Adrenal gland (tissue), 12 donors: ENCODE data around the gene ENTPD8. TPM values are rescaled to one million over a fixed set of nuclear protein-coding genes. Genes with fewer than 3 reads are reported as not detected.

Experiments used
- DNase-seq, 7 donors: peaks; one replicate each; pipeline ENCODE4 v3.0.0-alpha.2; 2019 to 2020
- H3K27ac ChIP-seq, 5 donors: fragments of 200-600 bp; sonication (generic) in 4 of 5; 1 replicate in 3 of 5; 2 replicates in 2 of 5; pipeline versions ENCODE4 v1.5.1 to v1.8.0; 2016 to 2020; ENCODE audit warnings: mild to moderate bottlenecking in 1 of 5
- H3K27me3 ChIP-seq: fragments of 200-600 bp; 2 replicates; pipeline ENCODE4 v1.8.0; 2021
- H3K36me3 ChIP-seq, 2 donors: fragments of 200-600 bp; replicated peaks in 1 of 2; 1 replicate in 1 of 2; 2 replicates in 1 of 2; pipeline versions ENCODE4 v1.5.1 to v1.8.0; 2018 to 2022
- H3K4me1 ChIP-seq, 2 donors: fragments of 200-600 bp; replicated peaks in 1 of 2; 1 replicate in 1 of 2; 2 replicates in 1 of 2; pipeline versions ENCODE4 v1.5.1 to v1.8.0; 2018 to 2021
- H3K4me3 ChIP-seq, 4 donors: fragments of 200-600 bp; sonication (generic) in 3 of 4; one replicate each; pipeline ENCODE4 v1.5.1; 2016 to 2018
- H3K9me3 ChIP-seq, 3 donors: fragments of 200-600 bp; sonication (generic) in 1 of 3; replicated peaks in 1 of 3; 1 replicate in 2 of 3; 2 replicates in 1 of 3; pipeline versions ENCODE4 v1.5.1 to v1.8.0; 2016 to 2021
- CTCF ChIP-seq, 6 experiments: fragments of 450-650 bp in 4 of 6; fragments of 200-600 bp in 2 of 6; sonication (generic) in 1 of 6; IDR thresholded peaks; 1 replicate in 5 of 6; 2 replicates in 1 of 6; pipeline versions ENCODE4 v1.5.1 to v1.8.0; 2016 to 2021; ENCODE audit warnings: antibody characterized with exemption in 6 of 6, mild to moderate bottlenecking in 2 of 6, moderate library complexity in 1 of 6
- POLR2A ChIP-seq, 2 donors: fragments of 450-650 bp; IDR thresholded peaks; one replicate each; pipeline ENCODE4 v1.6.1; 2017; ENCODE audit warnings: antibody characterized with exemption in 2 of 2, mild to moderate bottlenecking in 2 of 2, moderate library complexity in 1 of 2
- WGBS, 4 donors: extraction: QIAGEN DNeasy Blood & Tissue Kit in 2 of 4; methylation state at CpG; one replicate each; pipeline versions ENCODE4 v1.1.5 to v1.1.7; 2013 to 2017; 5-methylcytosine and 5-hydroxymethylcytosine counted together
- intact Hi-C, 2 donors: fragments of 100-400 bp; cut with DNase I; formaldehyde crosslinking; loops; one replicate each; pipeline versions ENCODE4 v1.14.1 to v1.15.0; 2022 to 2023
- microRNA-seq, 3 donors: library from miRNA; unstranded; fragments of <30 nt; microRNA quantifications; one replicate each; pipeline ENCODE4, GENCODE V29; 2017 to 2020
- polyA plus RNA-seq, 3 donors: library from polyadenylated mRNA; stranded (reverse); fragments of 200-250 nt in 2 of 3; fragments of 350-450 nt in 1 of 3; fragmentation: Illumina TruSeq in 1 of 3; extraction: RNeasy Lipid Tissue Mini Kit (QIAGEN cat#74804) in 1 of 3; gene quantifications; one replicate each; pipeline ENCODE4 v1.2.3, GENCODE V29; 2013 to 2014
- total RNA-seq, 9 donors: library from RNA; depleted of rRNA in 4 of 9; stranded (reverse); fragments of >200 nt in 4 of 9; fragments of 120-200 nt in 1 of 9; fragmentation: NEBNext Ultra II Directional in 1 of 9; extraction: Animal tissue kit (Norgen Biotek cat#: 25700) in 1 of 9; gene quantifications; one replicate each; pipeline versions ENCODE4 v1.1.0 to v1.2.4, GENCODE V29; 2013 to 2023
- donor health status: healthy with polysubstance abuse.
- donor health status: Bipolar disorder and iron deficiency.
- donor health status: DM: yes; HTN: yes; CAD: no.
- donor health status: DM: no; HTN: no; CAD: no.
- donor health status: DM: no; HTN: no; CAD: no.
- donor health status: DM: yes; HTN: yes; CAD: no.

The ENTPD8 gene
- total and polyA plus RNA-seq, 12 donors = 0.14 to 0.20 (median 0.17) TPM; not detected in 6

GRCh38 chr9:137385061-137385655 lies 56.0 kb downstream of the ENTPD8 start:
- no peak for DNase-seq
- WGBS, 4 donors = 95 to 98% (median 96%) methylated on average over 18 to 26 of the region's 26 CpGs
- intact Hi-C loops = no loop called here
- Histone ChIP-seq H3K27me3 (no peaks in the 10 kb centered on the region), H3K9me3 (no peaks in the 10 kb centered on the region), H3K36me3 (no peaks in the 10 kb centered on the region), H3K4me3 (no peak overlapping the region), H3K27ac (no peak overlapping the region), H3K4me1 (peaks cover 0 to 6% of the 10 kb centered on the region in 2 donors)
- TF ChIP-seq CTCF (IDR thresholded peaks at IDR 0.05) (no peak), POLR2A (IDR thresholded peaks at IDR 0.05) (no peak)

Small RNAs within 50 kb of the gene (microRNA-seq; reads per million reads assigned to microRNA genes)
- gene MIR7114 = 0.89 to 1.1 (median 1.1) reads per million in 3 donors

Other genes with a start within 250 kb of the ENTPD8 start
- gene TPRN, start 240.6 kb downstream of the ENTPD8 start, total RNA-seq = 10 to 100 TPM in 5 of 9 donors, 1 to 10 TPM in 4; 5.0 to 23.5 (median 10.7) TPM
- 1 to 10 TPM; 1.4 to 7.6 (median 3.4) TPM for gene TPRN, start 240.6 kb downstream of the ENTPD8 start, polyA plus RNA-seq
- 10 to 100 TPM; 32.7 to 48.4 (median 42.3) TPM for gene TMEM203, start 235.7 kb downstream of the ENTPD8 start, total RNA-seq
- 10 to 100 TPM; 21.7 to 30.2 (median 28.4) TPM for gene TMEM203, start 235.7 kb downstream of the ENTPD8 start, polyA plus RNA-seq
- gene NDOR1, start 235.7 kb downstream of the ENTPD8 start, total RNA-seq = 10 to 100 TPM in 7 of 9 donors, 1 to 10 TPM in 2; 4.5 to 21.4 (median 13.5) TPM
- 10 to 100 TPM in 2 of 3 donors, 1 to 10 TPM in 1; 1.6 to 36.4 (median 14.9) TPM for gene NDOR1, start 235.7 kb downstream of the ENTPD8 start, polyA plus RNA-seq
- 10 to 100 TPM in 4 of 9 donors, 1 to 10 TPM in 5; 1.1 to 33.8 (median 8.9) TPM for gene RNF208, start 219.1 kb downstream of the ENTPD8 start, total RNA-seq
- gene RNF208, start 219.1 kb downstream of the ENTPD8 start, polyA plus RNA-seq = 10 to 100 TPM in 2 of 3 donors, 1 to 10 TPM in 1; 1.2 to 90.5 (median 36.5) TPM
- gene CYSRT1, start 216.2 kb downstream of the ENTPD8 start, total RNA-seq = 1 to 10 TPM in 6 of 9 donors, under 1 TPM in 3; 0.56 to 4.6 (median 1.2) TPM
- gene CYSRT1, start 216.2 kb downstream of the ENTPD8 start, polyA plus RNA-seq = 1 to 10 TPM in 2 of 3 donors, not detected in 1; 2.5 to 3.4 TPM
- under 1 TPM in 1 of 9 donors, not detected in 8; 0.06 TPM for gene RNF224, start 213.9 kb downstream of the ENTPD8 start, total RNA-seq
- not detected for gene RNF224, start 213.9 kb downstream of the ENTPD8 start, polyA plus RNA-seq
- gene SLC34A3, start 210.5 kb downstream of the ENTPD8 start, total RNA-seq = not detected
- gene SLC34A3, start 210.5 kb downstream of the ENTPD8 start, polyA plus RNA-seq = not detected
- 100 to 1,000 TPM in 7 of 9 donors, 10 to 100 TPM in 2; 69.9 to 362 (median 144) TPM for gene TUBB4B, start 200.1 kb downstream of the ENTPD8 start, total RNA-seq
- gene TUBB4B, start 200.1 kb downstream of the ENTPD8 start, polyA plus RNA-seq = 100 to 1,000 TPM; 105 to 211 (median 200) TPM
- gene STPG3, start 190.1 kb downstream of the ENTPD8 start, total RNA-seq = 1 to 10 TPM in 1 of 9 donors, under 1 TPM in 1, not detected in 7; 0.25 to 3.1 TPM
- gene STPG3, start 190.1 kb downstream of the ENTPD8 start, polyA plus RNA-seq = under 1 TPM in 1 of 3 donors, not detected in 2; 0.32 TPM
- gene NELFB, start 186.0 kb downstream of the ENTPD8 start, total RNA-seq = 10 to 100 TPM; 20.6 to 56.3 (median 38.5) TPM
- gene NELFB, start 186.0 kb downstream of the ENTPD8 start, polyA plus RNA-seq = 10 to 100 TPM; 10.9 to 48.3 (median 19.6) TPM
- 10 to 100 TPM in 5 of 9 donors, 1 to 10 TPM in 4; 1.1 to 21.5 (median 11.9) TPM for gene TOR4A, start 163.6 kb downstream of the ENTPD8 start, total RNA-seq
- gene TOR4A, start 163.6 kb downstream of the ENTPD8 start, polyA plus RNA-seq = 1 to 10 TPM in 2 of 3 donors, under 1 TPM in 1; 0.49 to 1.4 (median 1.3) TPM
- 10 to 100 TPM in 1 of 9 donors, 1 to 10 TPM in 8; 1.1 to 11.2 (median 3.5) TPM for gene NRARP, start 139.1 kb downstream of the ENTPD8 start, total RNA-seq
- gene NRARP, start 139.1 kb downstream of the ENTPD8 start, polyA plus RNA-seq = 1 to 10 TPM in 2 of 3 donors, under 1 TPM in 1; 0.59 to 1.4 (median 1.1) TPM
- gene EXD3, start 18.2 kb downstream of the ENTPD8 start, total RNA-seq = 10 to 100 TPM in 7 of 9 donors, 1 to 10 TPM in 2; 8.5 to 38.6 (median 20.3) TPM
- gene EXD3, start 18.2 kb downstream of the ENTPD8 start, polyA plus RNA-seq = 100 to 1,000 TPM in 1 of 3 donors, 10 to 100 TPM in 1, 1 to 10 TPM in 1; 1.2 to 111 (median 41.0) TPM
- gene NOXA1, start 18.0 kb downstream of the ENTPD8 start, total RNA-seq = 10 to 100 TPM in 2 of 9 donors, 1 to 10 TPM in 7; 2.9 to 12.6 (median 9.1) TPM
- gene NOXA1, start 18.0 kb downstream of the ENTPD8 start, polyA plus RNA-seq = 10 to 100 TPM in 2 of 3 donors, not detected in 1; 23.5 to 50.7 TPM
- gene NSMF, start 18.0 kb upstream of the ENTPD8 start, total RNA-seq = 10 to 100 TPM in 8 of 9 donors, 1 to 10 TPM in 1; 8.7 to 47.6 (median 22.5) TPM
- gene NSMF, start 18.0 kb upstream of the ENTPD8 start, polyA plus RNA-seq = 100 to 1,000 TPM in 1 of 3 donors, 10 to 100 TPM in 2; 23.1 to 118 (median 39.7) TPM
- gene PNPLA7, start 109.0 kb upstream of the ENTPD8 start, total RNA-seq = 10 to 100 TPM in 5 of 9 donors, 1 to 10 TPM in 3, under 1 TPM in 1; 0.44 to 19.2 (median 10.4) TPM
- gene PNPLA7, start 109.0 kb upstream of the ENTPD8 start, polyA plus RNA-seq = 10 to 100 TPM in 2 of 3 donors, under 1 TPM in 1; 0.70 to 64.1 (median 35.5) TPM
- gene MRPL41, start 110.5 kb upstream of the ENTPD8 start, total RNA-seq = 100 to 1,000 TPM in 2 of 9 donors, 10 to 100 TPM in 7; 52.2 to 110 (median 80.8) TPM
- gene MRPL41, start 110.5 kb upstream of the ENTPD8 start, polyA plus RNA-seq = 100 to 1,000 TPM in 2 of 3 donors, 1 to 10 TPM in 1; 6.1 to 335 (median 293) TPM
- gene DPH7, start 137.6 kb upstream of the ENTPD8 start, total RNA-seq = 10 to 100 TPM; 20.0 to 39.4 (median 24.1) TPM
- 10 to 100 TPM; 17.2 to 88.3 (median 75.0) TPM for gene DPH7, start 137.6 kb upstream of the ENTPD8 start, polyA plus RNA-seq
- gene ZMYND19, start 149.2 kb upstream of the ENTPD8 start, total RNA-seq = 10 to 100 TPM in 8 of 9 donors, 1 to 10 TPM in 1; 5.2 to 26.2 (median 17.6) TPM
- 10 to 100 TPM in 2 of 3 donors, 1 to 10 TPM in 1; 7.9 to 33.5 (median 33.2) TPM for gene ZMYND19, start 149.2 kb upstream of the ENTPD8 start, polyA plus RNA-seq
- 10 to 100 TPM; 19.5 to 59.4 (median 35.1) TPM for gene ARRDC1, start 164.3 kb upstream of the ENTPD8 start, total RNA-seq
- 100 to 1,000 TPM in 2 of 3 donors, 10 to 100 TPM in 1; 14.1 to 194 (median 125) TPM for gene ARRDC1, start 164.3 kb upstream of the ENTPD8 start, polyA plus RNA-seq
- gene EHMT1, start 177.6 kb upstream of the ENTPD8 start, total RNA-seq = 100 to 1,000 TPM in 2 of 9 donors, 10 to 100 TPM in 7; 46.1 to 171 (median 66.8) TPM
- 100 to 1,000 TPM in 1 of 3 donors, 10 to 100 TPM in 2; 42.0 to 107 (median 75.2) TPM for gene EHMT1, start 177.6 kb upstream of the ENTPD8 start, polyA plus RNA-seq